OCI-LY1 (cell line): Measurements from ENCODE around the gene TTPAL.

Experiments used
- CTCF ChIP-seq: fragments of 200-600 bp; sonication (generic), shearing (Covaris generic); IDR thresholded peaks from 2 replicates; pipeline ENCODE4 v1.5.1; 2017; ENCODE audit warnings: mild to moderate bottlenecking, antibody characterized with exemption, low read length, moderate library complexity, mixed read lengths
- EZH2 ChIP-seq: fragments of 200-600 bp; sonication (generic), shearing (Covaris generic); IDR thresholded peaks from 2 replicates; pipeline ENCODE4 v1.8.0; 2017; ENCODE audit warnings: borderline replicate concordance, mixed run types, mild to moderate bottlenecking, antibody characterized with exemption, low read length, moderate library complexity, mixed read lengths

GRCh38 chr20:44543358-44543757 is 67.7 kb downstream of the TTPAL start:
- TF ChIP-seq CTCF (no peak), EZH2 (no peak)
